ENCODE measurements around the gene CEACAM19. TPM values are rescaled to one million over a fixed set of nuclear protein-coding genes. Genes with fewer than 3 reads are reported as not detected.

The CEACAM19 gene
- total and polyA plus RNA-seq, 2 of the 13 experiments (the other 11 are each of a cell fraction or from before 2014, with no cell fraction given) = 1.3 to 4.0 TPM

DNA sequence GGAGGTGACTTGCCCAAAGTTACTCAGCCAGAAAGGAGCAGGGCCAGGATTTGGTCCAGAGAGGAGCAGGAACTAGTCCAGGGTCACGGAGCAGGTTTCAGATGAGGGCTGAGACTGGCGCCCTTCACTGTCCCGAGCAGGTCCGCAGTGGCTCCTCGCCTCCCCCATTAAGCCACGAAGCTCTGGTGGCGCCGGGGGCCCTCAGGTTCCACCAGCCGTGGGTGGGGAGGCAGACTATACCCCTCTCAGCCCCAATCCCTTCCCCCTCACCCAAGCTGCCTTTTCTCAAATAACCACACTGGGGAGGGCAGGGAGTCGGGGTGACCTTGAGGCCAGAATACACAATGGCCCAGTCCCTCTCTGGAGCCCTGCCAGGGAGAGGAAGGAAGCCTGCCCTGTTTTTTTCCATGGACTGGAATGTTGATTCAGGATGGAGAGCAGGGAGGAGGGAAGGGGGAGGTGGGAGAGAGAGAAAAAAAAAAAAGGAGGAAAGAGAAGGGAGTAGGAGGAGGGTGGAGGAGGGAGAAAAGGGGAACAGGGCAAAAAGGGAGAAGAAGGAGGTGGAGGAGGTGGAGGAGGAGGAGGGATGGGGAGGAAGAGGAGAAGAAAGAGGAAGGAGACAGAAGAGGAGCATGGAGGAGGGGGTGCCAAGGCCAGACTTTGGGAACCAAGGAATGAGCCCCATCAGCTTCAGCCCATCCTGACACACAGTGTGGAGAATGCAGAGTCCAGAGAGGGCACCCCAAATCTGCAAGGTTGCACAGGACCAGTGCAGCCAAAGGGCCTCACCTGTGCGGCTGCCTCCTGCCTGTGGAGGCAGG, 47.4 kb downstream of the CEACAM19 start (continued):
- TF ChIP-seq ZNF274 (CRISPR knock-in tag; IDR thresholded peaks at IDR 0.05) (0 out of 2 replicates have a peak, but pooled peaks have one; percentile 45), KDM4B (CRISPR knock-in tag; IDR thresholded peaks at IDR 0.05) (no peak), TOE1 (CRISPR knock-in tag; IDR thresholded peaks at IDR 0.05) (no peak), SKIL (CRISPR knock-in tag; IDR thresholded peaks at IDR 0.05; ENCODE audit: borderline replicate concordance) (peak; percentile 85), ZNF256 (CRISPR knock-in tag; conservative IDR thresholded peaks at IDR 0.05) (no peak), KDM6A (CRISPR knock-in tag; IDR thresholded peaks at IDR 0.05; ENCODE audit: low read depth) (peak; percentile 71; the same call in 1 of the 2 replicates), ZNF326 (CRISPR knock-in tag; IDR thresholded peaks at IDR 0.05; ENCODE audit: borderline replicate concordance) (no peak), ZNF33B (CRISPR knock-in tag; IDR thresholded peaks at IDR 0.05) (no peak), ZNF431 (CRISPR knock-in tag; IDR thresholded peaks at IDR 0.05; ENCODE audit: borderline replicate concordance, low read depth) (peak; percentile 90; the same call in 1 of the 2 replicates), ZNF678 (CRISPR knock-in tag; IDR thresholded peaks at IDR 0.05) (no peak), ZNF207 (IDR thresholded peaks at IDR 0.05; ENCODE audit: borderline replicate concordance) (no peak), ZNF850 (CRISPR knock-in tag; conservative IDR thresholded peaks at IDR 0.05) (no peak), ZNF780A (CRISPR knock-in tag; IDR thresholded peaks at IDR 0.05) (no peak), DMAP1 (CRISPR knock-in tag; IDR thresholded peaks at IDR 0.05) (peak; percentile 68), MXD3 (CRISPR knock-in tag; IDR thresholded peaks at IDR 0.05) (0 out of 2 replicates have a peak, but pooled peaks have one; percentile 19), THAP9 (CRISPR knock-in tag; IDR thresholded peaks at IDR 0.05; ENCODE audit: borderline replicate concordance) (peak; percentile 61; the same call in 1 of the 2 replicates), GLI4 (CRISPR knock-in tag; IDR thresholded peaks at IDR 0.05; ENCODE audit: borderline replicate concordance) (0 out of 2 replicates have a peak, but pooled peaks have one; percentile 57), PRPF4 (IDR thresholded peaks at IDR 0.05; ENCODE audit: low read depth, low read length, poor library complexity, severe bottlenecking) (peak; percentile 48), KLF11 (CRISPR knock-in tag; IDR thresholded peaks at IDR 0.05) (no peak)
- TF ChIP-seq, protein P1, sequence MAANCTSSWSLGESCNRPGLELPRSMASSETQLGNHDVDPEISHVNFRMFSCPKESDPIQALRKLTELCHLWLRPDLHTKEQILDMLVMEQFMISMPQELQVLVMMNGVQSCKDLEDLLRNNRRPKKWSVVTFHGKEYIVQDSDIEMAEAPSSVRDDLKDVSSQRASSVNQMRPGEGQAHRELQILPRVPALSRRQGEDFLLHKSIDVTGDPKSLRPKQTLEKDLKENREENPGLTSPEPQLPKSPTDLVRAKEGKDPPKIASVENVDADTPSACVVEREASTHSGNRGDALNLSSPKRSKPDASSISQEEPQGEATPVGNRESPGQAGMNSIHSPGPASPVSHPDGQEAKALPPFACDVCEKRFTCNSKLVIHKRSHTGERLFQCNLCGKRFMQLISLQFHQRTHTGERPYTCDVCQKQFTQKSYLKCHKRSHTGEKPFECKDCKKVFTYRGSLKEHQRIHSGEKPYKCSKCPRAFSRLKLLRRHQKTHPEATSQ (CRISPR knock-in tag; IDR thresholded peaks at IDR 0.05; ENCODE audit: borderline replicate concordance) = 0 out of 2 replicates have a peak, but pooled peaks have one; percentile 60
- TF ChIP-seq, protein P2, sequence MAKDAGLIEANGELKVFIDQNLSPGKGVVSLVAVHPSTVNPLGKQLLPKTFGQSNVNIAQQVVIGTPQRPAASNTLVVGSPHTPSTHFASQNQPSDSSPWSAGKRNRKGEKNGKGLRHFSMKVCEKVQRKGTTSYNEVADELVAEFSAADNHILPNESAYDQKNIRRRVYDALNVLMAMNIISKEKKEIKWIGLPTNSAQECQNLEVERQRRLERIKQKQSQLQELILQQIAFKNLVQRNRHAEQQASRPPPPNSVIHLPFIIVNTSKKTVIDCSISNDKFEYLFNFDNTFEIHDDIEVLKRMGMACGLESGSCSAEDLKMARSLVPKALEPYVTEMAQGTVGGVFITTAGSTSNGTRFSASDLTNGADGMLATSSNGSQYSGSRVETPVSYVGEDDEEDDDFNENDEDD (CRISPR knock-in tag; IDR thresholded peaks at IDR 0.05; ENCODE audit: borderline replicate concordance) = no peak
